NCI-H2029 treated with DMSO at 0.1 percent for 48 hours (cell line): ENCODE measurements around the gene NPIPB6.

Source experiments
- DNase-seq: peaks from one replicate; lab custom pipeline; 2025; lab: John Stamatoyannopoulos, UW

The NPIPB6 gene

DNA sequence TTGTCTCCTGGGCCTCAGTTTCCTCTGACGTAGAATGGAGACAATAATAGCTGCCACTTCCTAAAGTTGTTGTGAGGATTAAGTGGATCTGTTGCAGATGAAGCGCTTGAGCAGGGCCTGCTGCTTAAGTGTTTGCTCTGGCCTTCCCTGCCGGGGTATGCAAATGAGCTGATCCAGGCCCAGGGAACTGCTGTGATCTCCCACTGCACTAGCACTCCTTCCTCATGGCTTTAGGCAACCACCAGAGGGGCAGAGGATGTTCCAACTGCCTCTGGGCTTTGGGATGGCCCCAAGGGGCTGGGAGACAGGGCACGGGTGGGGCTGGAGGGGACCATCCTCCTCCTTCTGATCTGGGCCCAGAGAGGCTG lies 64.8 kb downstream of the NPIPB6 start:
- peak; percentile 28 for DNase-seq

DNA sequence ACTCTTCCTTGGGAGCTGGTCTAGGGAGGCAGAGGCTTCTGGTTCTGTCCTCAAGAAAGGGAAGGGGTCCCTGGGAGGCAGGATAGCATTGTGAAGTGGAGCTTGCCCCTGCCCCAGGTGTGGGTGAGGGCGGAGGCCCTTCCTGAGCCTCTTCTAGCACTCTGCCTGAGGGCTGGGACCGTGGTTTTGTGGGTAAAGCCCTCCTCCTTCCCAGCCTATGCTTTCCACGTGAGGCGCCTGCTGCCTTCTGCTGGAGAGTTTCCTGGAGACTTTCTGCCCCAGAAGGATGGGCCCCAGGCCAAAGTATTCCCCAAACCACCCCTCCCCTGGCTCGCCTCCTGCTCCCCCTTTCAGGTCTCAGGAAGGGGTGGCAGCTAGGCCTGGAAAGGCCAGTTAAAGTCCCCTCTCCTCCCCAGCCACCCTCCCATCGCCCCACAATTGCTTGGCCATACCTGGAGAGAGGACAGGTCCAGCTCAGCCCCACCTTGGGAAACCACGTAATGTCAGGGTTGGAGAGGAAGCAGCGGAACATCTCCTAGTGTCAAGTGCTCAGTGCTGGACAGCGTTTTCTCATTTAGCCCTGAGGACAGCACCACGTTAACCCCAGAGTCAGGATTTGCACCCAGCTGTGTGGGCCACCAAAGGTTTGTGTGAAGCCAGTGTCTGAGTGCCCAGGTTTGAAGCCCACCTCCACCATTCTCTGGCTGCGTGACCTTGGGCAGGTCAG lies 65.4 kb downstream of the NPIPB6 start:
- DNase-seq: peak; percentile 14

DNA sequence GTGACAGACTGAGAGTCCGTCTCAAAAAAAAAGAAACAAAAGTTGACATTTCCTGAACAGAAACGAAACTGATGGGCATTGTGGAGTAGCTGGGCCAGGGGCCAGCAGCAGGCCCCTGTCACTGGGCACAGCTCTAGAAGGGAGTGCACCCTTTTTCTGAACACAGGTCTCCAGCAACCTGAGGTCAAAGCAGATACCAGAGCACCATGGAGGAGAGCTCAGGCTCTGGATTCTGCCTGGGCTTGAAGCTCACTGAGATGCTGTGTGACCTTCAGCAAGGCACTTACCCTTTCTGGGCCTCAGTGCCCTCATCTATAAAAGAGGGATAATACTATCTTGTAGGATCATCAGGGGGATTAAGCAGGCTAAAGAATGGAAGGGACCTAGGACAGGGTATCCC lies 66.0 kb downstream of the NPIPB6 start:
- DNase-seq: no peak

DNA sequence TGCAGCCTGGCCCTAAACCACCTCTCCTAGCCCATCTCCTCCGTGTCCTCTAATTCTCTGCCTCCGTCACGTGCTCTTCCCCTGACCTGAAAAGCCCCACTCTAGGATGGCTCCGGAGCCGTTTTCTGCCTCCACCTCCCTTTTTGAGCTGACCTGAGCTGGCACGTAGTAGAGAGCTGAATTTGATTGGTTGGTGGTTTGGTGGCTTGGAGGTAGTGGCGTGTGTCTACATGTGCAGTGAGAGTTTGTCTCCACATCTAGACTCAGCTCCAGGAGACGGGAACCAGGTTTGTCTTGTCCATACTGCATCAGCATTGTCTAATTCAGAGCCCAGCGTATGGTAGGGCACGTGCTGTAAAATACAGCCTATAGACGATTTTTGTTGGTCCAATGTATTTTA lies 68.0 kb downstream of the NPIPB6 start:
- DNase-seq: no peak

GRCh38 chr16:28294201-28294600 lies 69.1 kb downstream of the NPIPB6 start:
- no peak for DNase-seq

GRCh38 chr16:28293601-28293960 lies 69.7 kb downstream of the NPIPB6 start:
- DNase-seq: no peak

- DNase-seq: peak; percentile 27
Measured at GRCh38 chr16:28292731-28293600, 70.3 kb downstream of the NPIPB6 start.
